ENCODE measurements around the gene MBD4.

MBD4 gene

DNA sequence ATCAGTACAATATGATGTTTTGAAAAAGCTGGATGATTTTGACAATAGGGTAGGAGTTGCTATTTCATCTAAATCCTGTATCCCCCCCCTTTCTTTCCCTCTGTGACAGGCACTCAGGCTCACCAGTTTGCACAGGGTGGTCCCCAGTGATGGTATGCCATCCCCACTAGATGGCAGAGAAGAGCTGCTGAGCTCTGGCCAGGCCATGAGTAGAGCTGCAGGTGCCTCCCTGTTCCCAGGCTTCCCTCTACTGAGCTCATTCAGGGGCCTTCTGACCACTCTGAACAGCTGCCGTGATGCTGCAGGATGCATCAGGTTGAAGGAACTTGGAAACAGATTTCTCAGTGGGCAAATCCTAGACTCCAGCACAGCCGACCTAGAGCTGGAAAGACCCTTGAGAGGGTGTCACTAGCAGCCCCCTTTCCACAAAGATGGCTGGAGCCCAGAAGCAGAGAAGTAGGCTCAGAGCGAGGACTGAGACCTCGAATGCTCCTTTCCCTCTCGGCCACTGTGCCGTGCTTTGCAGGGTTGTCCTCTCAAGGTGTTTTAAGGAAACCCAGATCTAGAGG lies 56.4 kb downstream of the MBD4 start:
- DNase-seq (ENCODE audit: low read depth, low spot score), result no peak

DNA sequence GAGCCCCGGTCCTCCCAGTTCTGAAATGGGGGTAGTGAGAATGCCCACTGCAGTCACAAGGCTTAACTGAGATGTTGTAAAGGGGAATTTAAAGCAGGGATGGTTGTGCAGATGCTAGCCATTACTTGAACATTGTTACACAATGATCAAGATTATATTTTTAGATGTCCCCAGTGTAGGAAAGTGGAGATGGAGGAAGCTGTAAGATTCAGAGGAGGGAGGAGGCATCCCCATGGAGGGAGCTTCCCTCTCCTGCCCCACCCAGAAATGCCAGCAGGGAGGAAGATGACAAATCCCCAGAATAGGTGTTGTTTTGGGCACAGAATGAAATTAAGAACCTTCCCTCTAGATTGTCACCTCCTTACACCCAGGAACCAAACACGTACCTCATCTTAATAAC lies 57.4 kb downstream of the MBD4 start:
- DNase-seq (ENCODE audit: low read depth, low spot score), result no peak

Measured in brain pericyte (primary cell).